NCI-H1436 treated with DMSO at 0.1 percent for 48 hours (cell line): ENCODE data around the gene FAM111A.
"Not testable (repeated sequence)": the region's sequence is repeated elsewhere in the genome, so short reads cannot be mapped to it uniquely, and the experiment has no call there.

ENCODE experiments used
- DNase-seq: peaks from one replicate; lab custom pipeline; 2025; lab: John Stamatoyannopoulos, UW

Gene FAM111A, protein sequence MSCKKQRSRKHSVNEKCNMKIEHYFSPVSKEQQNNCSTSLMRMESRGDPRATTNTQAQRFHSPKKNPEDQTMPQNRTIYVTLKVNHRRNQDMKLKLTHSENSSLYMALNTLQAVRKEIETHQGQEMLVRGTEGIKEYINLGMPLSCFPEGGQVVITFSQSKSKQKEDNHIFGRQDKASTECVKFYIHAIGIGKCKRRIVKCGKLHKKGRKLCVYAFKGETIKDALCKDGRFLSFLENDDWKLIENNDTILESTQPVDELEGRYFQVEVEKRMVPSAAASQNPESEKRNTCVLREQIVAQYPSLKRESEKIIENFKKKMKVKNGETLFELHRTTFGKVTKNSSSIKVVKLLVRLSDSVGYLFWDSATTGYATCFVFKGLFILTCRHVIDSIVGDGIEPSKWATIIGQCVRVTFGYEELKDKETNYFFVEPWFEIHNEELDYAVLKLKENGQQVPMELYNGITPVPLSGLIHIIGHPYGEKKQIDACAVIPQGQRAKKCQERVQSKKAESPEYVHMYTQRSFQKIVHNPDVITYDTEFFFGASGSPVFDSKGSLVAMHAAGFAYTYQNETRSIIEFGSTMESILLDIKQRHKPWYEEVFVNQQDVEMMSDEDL

DNA sequence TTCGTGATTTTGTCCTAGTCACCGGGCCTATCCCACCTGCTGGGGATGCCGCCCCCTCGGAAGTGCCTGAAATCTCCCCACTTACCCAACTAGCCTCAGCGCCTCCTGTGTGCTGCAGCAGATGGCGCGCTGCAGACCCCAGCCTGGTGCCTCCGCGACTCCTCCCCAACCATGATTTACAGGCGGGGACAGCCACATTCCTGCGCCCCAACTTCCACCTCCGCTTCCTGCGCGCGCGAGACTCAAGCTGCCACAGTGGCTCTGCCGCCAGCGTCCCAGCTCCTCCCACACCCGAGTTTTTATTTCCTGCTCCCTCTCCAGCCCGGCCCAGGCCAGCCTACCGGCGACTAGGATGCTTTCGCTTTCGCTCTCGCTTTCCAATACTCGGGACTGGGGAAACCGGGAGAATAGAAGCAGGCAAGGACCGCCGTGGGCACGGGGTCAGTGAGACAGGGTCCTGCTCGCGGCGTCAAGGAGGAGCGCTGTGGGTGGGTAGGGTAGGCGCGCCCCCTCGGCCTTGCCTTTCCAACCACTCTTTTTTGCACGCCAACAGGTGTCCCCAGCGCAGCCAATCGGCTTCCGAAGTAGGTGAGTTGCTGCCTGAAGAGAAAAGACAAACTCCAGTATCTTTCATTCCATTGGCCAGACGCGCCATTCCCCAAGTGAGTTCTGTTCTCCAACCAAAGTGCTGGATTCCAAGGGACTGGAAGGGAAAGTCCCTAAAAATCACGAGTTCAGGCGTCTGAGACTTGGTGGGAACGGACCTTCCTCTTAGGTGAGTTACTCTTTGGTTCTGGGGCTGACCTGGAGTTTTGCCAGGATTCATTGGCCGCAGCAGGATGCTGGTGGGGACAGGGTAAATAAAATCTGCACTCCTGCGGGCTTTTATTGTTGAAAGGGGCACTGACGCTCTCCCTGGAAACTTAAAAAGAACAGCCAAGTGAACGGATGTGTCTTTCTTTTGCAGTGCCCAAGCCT is at the start of gene FAM111A:
Gene FAM111A (plus strand): TSS at position 327 of the 978 bp plus-strand sequence. CDS start 6,017 bp downstream, outside the sequence.
- peak; percentile 46 for DNase-seq

DNA sequence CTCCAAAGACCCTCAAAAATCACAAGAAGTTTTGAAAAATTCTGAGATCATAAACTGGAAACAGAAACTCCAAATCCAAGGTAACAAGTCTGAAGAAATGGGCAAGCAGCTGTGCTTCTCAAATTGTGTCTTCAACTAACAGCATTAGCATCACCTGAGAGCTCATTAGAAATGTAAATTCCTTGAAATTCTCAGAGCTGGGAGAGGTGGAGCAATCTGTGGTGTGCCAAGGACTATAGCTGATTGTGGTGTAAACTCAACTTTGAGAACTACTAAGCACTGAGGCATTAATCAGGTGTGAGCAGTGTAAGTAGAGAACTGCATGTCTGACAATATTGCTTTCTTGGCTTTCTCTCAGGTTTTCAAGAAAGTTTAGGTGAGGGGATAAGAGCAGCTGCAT is 49.1 kb upstream of the FAM111A start:
- not testable (repeated sequence) for DNase-seq

DNA sequence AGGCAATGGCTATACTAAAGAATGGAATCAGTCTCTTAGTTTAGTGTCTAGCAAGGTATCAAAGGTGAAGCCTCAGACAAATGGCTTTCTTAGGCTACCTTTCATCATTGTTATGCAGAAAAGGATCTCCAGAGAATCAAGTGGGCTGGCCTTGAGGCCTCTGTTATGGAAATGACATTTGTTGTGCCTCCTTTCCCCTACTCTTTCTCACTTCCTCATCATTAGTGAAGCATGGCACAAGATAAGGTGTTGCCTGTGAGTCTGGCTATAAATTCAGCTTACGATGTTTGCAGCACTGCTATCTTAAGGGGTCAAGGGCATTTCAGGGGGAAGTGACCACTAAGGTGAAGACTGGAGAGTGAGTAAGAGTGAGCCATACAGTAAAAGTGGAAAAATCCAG is 47.4 kb upstream of the FAM111A start:
- DNase-seq, result not testable (repeated sequence)

DNA sequence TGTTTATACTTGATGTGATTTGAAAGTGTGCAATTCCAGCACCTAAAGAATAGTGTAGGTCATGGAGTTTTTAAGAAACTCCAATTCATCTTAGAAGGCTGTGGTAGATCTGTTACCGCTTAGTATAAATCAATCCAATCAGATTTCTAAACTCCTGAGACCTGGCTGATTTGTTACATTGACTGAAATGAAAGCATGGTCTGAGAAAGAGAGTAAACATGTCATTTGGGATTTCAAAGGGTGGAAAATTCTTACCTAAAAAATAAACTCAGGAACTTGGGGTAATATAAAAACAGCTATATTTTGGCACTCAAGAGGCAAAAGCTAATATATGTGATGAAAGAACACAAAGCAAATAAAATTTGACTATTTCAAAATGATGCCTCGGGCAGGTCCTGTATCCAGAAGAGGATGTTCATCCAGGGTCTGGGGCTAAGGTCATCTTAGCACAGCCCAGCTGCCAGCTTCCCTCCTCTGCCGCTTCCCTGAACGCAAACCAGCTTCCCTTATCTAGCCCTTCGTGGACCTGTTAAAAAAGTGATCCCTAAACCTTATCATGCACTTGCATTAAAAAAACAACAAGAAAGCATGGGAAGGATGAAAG is 46.6 kb upstream of the FAM111A start:
- not testable (repeated sequence) for DNase-seq

DNA sequence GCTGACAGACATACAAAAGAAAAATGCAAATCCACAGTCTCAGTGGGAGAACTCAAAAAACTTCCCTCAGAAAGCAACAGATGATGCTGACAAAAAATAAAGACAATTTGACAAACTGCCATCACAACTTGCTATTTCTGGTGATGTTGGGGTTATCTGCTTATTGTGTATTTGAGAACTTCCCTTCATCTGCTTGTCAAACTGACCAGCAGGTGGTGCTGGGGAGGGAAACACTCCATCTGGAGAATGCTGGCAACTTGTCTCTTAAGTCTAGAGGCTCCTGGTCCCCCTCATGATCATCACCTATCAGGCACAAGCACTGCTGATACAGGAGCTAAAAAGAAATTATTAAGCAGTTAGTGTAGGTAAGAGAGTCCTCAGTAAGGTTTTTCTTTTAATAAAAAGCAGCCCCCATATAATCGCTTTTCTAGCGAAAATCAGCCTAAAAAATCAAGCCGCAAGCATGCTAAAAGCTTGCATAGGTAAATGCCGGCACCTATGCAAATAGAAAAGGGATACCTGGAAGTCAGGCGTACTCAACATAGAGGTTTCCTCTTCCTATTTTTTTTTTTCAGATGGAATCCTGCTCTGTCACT is 45.4 kb upstream of the FAM111A start:
- DNase-seq, result no peak

DNA sequence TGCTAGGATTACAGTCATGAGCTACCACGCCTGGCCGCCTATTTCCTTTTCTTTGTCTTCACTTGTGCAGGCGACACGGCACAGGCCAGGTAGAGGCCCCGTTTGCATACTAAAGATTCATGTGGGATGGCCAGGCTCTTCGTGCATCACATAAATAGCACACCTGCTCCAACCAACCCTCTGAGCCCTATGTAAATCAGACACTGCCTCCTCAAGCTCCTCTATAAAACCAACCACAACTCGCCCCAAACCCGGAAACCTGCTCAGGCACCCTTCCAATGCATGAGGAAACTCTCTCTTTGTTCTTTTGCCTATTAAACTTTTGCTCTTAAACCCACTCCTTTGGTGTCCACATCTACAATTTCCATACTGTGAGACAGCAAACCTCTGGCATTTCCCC is 44.7 kb upstream of the FAM111A start:
- not testable (repeated sequence) for DNase-seq

DNA sequence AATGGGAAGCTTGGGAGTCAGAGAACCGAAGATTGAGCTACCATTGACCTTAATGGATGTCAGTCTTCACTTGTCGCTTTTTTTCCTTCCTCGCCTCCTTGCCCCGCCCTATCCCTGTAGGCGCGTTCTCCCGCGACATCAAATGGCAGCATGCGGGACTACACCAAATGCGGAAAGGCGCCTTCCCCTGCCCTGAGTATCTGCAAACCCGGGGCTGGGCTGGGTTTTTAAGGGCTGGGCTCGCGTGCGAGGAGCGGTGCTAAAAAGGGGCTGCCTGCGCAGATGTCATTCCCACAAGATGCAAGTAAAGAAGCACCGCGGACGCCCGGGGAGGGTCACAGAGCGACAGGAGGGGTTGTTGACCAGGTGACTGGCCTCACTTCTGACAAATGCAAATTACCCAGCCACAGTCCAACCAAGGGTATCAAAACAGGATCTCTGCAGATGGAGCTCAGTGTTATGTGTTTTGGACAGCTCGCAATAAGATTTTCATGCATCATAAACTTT is 40.3 kb upstream of the FAM111A start:
- DNase-seq, result no peak

DNA sequence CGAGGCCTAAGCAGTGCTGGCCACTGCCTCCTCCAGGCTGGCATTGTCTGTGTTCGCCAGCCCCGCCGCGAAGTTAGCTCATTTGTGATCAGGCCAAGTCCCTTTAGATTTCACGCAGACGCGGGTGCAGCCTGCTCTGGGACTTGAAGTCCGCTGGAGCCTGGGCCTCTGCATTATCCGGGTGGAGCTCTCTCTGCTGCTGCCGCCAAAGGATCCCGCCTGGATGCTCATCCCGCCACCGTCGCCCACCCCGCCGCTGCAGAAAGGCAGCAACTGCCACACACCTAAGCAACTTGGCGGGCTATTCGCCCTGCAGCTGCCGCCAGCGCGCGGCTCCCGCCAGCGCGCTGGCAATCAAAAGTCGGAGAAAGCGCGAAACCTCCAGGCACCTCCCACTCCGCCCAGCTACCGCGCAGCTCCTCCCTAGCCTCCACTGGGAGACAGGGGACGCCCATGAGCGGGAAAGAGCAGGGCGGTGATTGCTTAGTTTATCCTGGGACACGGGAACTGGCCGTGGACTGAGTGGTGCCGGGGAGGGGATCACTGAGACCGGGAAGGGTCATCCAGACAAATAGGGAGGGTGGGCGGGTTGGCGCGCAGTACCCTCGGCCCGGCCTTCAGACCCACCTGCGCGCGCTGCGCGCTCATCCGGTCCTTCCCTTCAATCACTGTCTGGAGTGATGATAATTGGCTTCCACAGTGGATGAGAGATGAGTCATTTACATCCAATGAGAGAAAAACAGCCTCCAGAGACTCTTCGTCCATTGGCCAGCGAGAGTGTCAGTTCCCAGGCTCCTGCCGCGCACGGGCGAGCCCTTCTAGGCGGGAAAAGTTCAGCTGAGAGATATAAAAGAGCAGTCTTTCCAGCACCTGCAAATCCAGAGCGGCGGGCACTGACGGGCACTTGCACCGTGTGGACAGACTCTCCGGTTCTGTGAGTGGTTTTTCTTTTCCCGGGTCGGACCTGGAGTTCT is 36.0 kb upstream of the FAM111A start, which contains the start of gene FAM111B:
Gene FAM111B (plus strand): TSS at position 875 of the 974 bp plus-strand sequence. CDS start 2,389 bp downstream, outside the sequence.
- DNase-seq, result peak; percentile 97

DNA sequence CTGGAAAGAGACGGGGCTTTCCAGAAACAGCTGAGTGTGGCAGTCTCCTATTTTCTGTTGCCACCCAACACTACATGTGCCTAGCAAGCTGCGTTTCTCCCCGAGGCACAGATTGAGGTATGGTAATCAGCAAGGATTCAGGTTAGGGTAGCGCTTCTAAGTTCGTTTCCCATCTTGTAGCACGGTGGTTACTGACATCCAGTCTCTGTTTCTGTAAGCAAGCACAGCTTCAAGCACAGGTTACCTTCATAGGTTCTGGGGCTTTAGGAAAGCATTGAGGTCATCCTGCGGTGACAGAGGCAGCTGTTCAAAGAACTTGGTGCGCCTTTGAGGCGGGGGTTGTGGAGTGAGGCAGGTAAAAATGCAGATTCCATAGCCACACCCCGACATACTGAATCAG is 34.9 kb upstream of the FAM111A start:
- not testable (repeated sequence) for DNase-seq

DNA sequence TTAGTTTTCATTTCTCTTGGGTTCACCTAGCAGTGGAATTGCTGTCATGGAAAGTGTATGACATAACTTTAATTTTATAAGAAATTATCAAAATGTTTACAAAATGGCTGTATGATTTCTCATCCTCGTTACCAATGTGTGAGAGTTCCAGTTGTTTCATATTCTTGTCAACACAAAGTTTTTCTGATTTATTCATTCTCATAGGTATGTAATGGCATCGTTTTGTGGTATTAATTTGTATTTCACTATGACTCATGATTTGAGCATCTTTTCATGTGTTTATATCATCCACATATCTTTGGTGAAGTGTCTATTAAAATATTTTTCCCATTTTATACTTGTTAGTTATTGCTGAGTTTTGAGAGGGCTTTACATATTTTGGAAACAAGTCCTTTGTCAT is 30.2 kb upstream of the FAM111A start:
- no peak for DNase-seq

DNA sequence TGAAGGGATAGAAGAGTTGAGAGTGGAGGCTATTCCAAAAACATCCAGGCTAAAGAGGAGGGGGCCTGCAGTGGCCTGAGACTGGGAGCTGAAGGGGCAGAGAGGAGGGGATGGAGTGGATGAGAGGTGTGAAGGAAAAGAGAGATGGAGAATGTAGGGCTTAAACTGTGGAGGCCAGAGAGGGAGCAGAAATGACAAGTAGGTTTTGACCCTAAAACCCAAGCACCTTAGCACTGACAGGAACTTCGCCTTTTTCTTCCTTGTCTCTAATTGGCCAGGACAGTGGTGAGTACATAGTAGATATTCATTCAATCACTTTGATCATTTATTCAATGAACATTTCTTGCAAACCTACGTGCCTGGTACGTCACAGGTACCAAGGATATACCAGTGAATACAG is 28.3 kb upstream of the FAM111A start:
- no peak for DNase-seq

DNA sequence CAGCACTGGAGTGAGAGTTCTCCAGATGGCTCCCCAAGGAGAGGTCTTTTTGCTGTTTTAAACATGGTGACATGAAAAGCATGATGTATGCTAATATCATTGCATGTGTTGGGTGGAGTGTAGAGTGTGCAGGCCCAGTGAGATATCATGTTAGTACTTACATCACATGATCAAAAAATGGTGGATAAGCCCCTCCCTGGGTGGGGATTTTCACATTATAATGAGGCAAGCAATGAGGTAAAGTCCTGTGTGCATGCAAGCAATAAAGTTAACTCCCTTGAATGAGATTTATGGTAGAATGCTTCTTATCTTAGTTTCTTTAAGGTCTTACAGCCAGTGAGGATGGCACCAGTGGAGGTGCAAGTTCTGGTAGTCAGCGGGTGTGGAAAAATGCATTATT is 27.1 kb upstream of the FAM111A start:
- no peak for DNase-seq

DNA sequence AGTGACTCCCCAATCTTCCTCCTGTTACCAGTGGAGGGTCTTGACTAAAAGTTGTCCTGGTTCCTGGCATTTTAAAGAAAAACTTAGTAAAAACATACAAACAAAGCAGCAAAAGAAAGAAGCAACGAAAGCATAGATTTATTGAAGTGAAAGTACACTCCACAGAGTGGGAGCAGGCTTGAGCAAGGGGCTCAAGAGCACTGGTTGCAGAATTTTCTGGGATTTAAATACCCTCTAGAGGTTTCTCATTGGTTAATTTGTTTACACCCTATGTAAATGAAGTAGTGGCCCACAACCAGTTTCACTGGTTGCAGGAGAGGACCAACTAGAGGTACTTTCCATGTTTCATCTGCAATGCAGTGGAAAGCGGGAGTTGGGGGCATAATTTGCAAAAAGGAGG is 24.9 kb upstream of the FAM111A start:
- no peak for DNase-seq

DNA sequence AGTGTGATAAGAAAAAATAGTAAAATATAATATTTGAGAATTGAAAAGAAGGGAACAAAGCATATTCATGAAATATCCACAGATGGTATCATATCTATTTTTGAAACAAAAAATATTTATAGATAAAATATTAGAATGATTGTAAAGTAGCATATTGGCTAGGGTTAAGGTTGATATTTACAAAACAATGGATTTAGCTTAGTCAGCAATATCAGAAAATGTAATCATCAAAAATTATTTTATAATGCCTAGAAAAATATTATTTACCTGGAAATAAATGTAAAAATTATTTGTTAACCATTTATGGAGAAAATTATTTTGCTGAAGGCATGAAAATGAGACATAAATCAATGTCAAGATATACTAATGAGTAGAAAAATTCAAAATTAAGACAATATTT is 22.8 kb upstream of the FAM111A start:
- no peak for DNase-seq

DNA sequence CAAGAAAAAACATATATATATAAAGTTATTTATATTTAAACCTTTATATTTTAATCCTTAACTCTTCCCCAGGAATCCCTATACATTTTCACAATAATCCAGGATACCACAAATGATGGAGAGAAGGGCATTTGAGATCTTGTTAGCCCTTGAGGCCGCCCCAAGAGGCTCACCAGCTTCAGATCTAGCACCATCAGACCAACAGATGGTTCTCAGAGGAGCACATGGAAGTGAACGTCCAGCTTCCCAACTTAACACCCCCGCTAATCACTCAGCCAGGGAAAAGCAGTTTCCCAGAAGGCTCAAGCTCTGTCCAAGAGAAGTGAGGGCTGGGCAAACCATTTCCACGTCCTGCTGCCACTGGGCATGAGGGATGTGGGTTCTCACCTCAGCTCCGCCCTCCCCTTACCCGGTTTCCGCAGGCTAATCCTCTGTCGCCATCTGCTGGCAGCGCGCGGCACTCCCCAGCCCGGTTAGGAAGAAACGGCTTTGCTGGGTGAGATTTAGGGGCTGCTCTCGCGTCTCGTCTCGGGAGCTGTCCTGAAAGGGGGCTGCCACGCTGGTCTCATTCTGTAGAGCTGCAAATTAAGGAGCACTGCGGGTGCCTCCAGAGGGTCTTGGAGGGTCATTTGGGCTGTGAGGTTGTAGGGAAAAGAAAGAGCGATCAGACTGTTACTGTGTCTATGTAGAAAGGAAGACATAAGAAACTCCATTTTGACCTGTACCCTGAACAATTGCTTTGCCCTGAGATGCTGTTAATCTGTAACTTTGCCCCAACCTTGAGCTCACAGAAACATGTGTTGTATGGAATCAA is 6.8 kb upstream of the FAM111A start:
- DNase-seq, result no peak

DNA sequence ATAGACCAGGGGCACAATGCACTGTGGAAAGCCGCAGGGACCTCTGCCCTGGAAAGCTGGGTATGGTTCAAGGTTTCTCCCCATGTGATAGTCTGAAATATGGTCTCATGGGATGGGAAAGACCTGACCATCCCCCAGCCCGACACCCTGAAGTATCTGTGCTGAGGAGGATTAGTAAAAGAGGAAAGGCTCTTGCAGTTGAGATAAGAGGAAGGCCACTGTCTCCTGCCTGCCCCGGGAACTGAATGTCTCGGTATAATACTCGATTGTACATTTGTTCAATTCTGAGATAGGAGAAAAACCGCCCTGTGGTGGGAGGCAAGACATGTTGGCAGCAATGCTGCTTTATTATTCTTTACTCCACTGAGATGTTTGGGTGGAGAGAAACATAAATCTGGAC is 6.1 kb upstream of the FAM111A start:
- DNase-seq, result not testable (repeated sequence)

DNA sequence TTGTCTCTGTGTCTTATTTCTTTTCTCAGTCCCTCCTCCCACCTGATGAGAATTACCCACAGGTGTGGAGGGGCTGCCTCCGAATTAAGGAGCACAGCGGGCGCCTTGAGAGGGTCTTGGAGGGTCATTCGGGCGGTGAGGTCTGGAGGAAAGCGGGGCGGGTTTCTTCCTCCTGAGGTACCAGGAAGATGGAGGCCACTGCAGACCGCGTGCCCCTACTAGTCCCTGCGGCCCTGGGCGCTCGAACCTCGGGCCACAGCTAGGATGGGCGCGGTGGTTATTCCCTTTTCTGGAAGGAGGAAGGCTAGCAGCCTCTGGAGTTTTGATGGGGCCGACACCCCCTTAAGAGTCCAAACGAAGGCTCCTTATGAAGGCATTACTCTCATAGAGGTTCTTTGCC is 5.5 kb upstream of the FAM111A start:
- DNase-seq, result no peak

DNA sequence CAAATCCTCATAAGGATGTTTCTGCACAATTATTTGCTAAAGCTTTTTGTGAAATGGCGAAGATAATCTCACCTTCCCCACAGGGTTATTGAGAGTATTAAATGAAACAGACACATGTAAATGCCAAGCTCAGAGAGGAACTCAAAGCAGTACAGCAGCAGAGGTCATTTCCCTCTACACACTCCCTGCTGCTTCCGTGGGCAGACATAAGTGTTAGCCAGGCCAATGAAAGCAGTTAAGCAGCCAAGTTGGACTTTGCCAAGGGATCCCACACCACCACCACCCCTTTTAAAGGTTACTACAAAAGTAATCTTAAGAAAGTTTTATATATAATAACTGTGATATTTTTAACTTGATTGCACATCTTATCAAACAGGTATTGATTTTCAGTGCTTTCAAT is 4.0 kb upstream of the FAM111A start:
- no peak for DNase-seq

DNA sequence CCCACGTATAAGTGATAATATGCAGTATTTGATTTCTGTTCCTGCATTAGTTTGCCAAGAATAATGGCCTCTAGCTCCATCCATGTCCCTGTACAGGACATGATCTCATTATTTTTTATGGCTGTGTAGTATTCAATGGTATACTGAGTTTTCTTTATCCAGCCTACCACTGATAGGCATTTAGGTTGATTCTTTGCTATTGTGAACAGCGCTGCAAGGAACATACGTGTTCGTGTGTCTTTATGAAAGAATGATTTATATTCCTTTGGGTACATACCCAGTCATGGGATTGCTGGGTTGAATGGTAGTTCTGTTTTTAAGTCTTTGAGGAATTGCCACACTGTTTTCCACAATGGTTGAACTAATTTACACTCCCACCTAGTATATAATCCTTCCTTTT is 1.5 kb upstream of the FAM111A start:
- no peak for DNase-seq
